ENCODE measurements around the gene UBE2J2. TPM values are rescaled to one million over a fixed set of nuclear protein-coding genes. Genes with fewer than 3 reads are reported as not detected.

The UBE2J2 gene
- total and polyA plus RNA-seq, 2 of the 13 experiments (the other 11 are each of a cell fraction or from before 2014, with no cell fraction given), result 25.4 to 29.4 TPM

DNA sequence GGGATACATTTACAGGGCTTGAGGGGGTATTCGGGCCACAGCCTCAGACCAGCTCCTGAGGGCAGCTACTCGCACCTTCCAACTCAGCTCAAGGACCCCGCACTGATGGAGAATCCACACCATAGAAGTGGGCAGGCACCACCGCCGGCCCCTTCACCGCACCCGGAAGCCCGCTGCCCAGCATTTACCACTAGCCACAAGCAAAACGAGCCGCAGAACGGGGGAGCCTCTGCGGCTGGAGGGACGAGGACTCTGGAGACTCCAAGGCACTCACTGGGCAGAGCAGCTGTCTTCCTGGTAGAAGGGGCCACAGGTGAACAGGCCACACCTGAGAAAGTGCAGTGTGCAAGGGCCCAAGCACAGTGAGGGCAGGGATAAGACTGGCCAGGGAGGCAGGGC, 5.4 kb downstream of the UBE2J2 start:
- peaks cover 27% of the 10 kb centered on the region for H3K4me1 ChIP-seq (ENCODE audit: insufficient read depth, low read length)
- peaks cover 21% of the 10 kb centered on the region; the same call in 1 of the 2 replicates for H4K20me1 ChIP-seq (ENCODE audit: insufficient read depth, low read length)
- intact Hi-C loops (cut with micrococcal nuclease; ENCODE audit: unreplicated experiment) (no loop called here), in situ Hi-C loops (cut with HindIII; ENCODE audit: extremely low pct_ligation_motif_present, low pct_unique_long_range_greater_than_20kb) (no loop called here)
- DNase-seq (ENCODE audit: low spot score), result no peak
- TF ChIP-seq ZNF589 (CRISPR knock-in tag; conservative IDR thresholded peaks at IDR 0.05) (no peak), AGO2 (optimal IDR thresholded peaks at IDR 0.05; ENCODE audit: low read depth, low read length) (peak; percentile 13), HIC2 (CRISPR knock-in tag; IDR thresholded peaks at IDR 0.05; ENCODE audit: low read depth) (no peak), POLR2A (IDR thresholded peaks at IDR 0.05; ENCODE audit: insufficient read depth in 1 of 2, low read depth in 2 of 2, low read length in 2 of 2) (0 out of 4 replicates have a peak, but pooled peaks of 1 of the 2 experiments have one; percentile 20), SKI (IDR thresholded peaks at IDR 0.05; ENCODE audit: partially characterized antibody) (no peak), RBM22 (optimal IDR thresholded peaks at IDR 0.05; ENCODE audit: low read length) (peak; percentile 12)
- TF ChIP-seq, protein P1, sequence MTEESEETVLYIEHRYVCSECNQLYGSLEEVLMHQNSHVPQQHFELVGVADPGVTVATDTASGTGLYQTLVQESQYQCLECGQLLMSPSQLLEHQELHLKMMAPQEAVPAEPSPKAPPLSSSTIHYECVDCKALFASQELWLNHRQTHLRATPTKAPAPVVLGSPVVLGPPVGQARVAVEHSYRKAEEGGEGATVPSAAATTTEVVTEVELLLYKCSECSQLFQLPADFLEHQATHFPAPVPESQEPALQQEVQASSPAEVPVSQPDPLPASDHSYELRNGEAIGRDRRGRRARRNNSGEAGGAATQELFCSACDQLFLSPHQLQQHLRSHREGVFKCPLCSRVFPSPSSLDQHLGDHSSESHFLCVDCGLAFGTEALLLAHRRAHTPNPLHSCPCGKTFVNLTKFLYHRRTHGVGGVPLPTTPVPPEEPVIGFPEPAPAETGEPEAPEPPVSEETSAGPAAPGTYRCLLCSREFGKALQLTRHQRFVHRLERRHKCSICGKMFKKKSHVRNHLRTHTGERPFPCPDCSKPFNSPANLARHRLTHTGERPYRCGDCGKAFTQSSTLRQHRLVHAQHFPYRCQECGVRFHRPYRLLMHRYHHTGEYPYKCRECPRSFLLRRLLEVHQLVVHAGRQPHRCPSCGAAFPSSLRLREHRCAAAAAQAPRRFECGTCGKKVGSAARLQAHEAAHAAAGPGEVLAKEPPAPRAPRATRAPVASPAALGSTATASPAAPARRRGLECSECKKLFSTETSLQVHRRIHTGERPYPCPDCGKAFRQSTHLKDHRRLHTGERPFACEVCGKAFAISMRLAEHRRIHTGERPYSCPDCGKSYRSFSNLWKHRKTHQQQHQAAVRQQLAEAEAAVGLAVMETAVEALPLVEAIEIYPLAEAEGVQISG (CRISPR knock-in tag; IDR thresholded peaks at IDR 0.05), result no peak
- peaks cover 9 to 41% of the 10 kb centered on the region in 2 experiments for H3K36me3 ChIP-seq (replicated peaks in 1 of 2; ENCODE audit: control insufficient read depth in 1 of 2, insufficient read depth in 2 of 2, low read length in 2 of 2)
- FAIRE-seq, result no peak
- CTCF ChIA-PET (ENCODE audit: low intra/inter-chr PET ratio, low total read pairs), result no interaction called here
- H3K4me2 ChIP-seq (ENCODE audit: low read depth, low read length), result no peak overlapping the region
- BruUV-seq (replicated peaks), result no TSS peak
- POLR2A ChIA-PET, result no interaction called here
- no peak overlapping the region for H2AFZ ChIP-seq (ENCODE audit: low read length)
- H3K4me3 ChIP-seq (replicated peaks in 1 of 3; ENCODE audit: insufficient read depth in 1 of 3, low read depth in 2 of 3, low read length in 3 of 3), result no peak overlapping the region
- no peak overlapping the region for H3K9ac ChIP-seq (ENCODE audit: insufficient read depth, low read depth, low read length)
- WGBS (ENCODE audit: low lambda C conversion rate), result 96% methylated on average over 13 of the region's 13 CpGs
- H3K27ac ChIP-seq (ENCODE audit: extremely low read length, insufficient read depth, low read length), result no peak overlapping the region
- H3K79me2 ChIP-seq (ENCODE audit: insufficient read depth, low read length), result peaks cover 41% of the 10 kb centered on the region
- no peaks in the 10 kb centered on the region; a peak in 1 of 5 replicates for H3K27me3 ChIP-seq (ENCODE audit: control insufficient read depth in 1 of 2, insufficient read depth in 2 of 2, low read length in 2 of 2)
- no peak for ATAC-seq
- no peaks in the 10 kb centered on the region for H3K9me3 ChIP-seq (ENCODE audit: low read length)

Measured in HepG2 (cell line).